Measurements from ENCODE around the gene RNF208.

Gene RNF208

GRCh38 chr9:137180491-137180890 lies 41.5 kb downstream of the RNF208 start:
- no peak for TF ChIP-seq CTCF (IDR thresholded peaks at IDR 0.05; ENCODE audit: low read depth, low read length, poor library complexity, severe bottlenecking)
- TF ChIP-seq EZH2phosphoT487 (IDR thresholded peaks at IDR 0.05; ENCODE audit: borderline replicate concordance, low read length): no peak
- H3K4me1 ChIP-seq (ENCODE audit: control insufficient read depth, low read length): no peaks in the 10 kb centered on the region
- H4K20me1 ChIP-seq (ENCODE audit: control insufficient read depth, insufficient read depth, low read depth, low read length): peaks cover 5% of the 10 kb centered on the region; the same call in 1 of the 2 replicates
- no peaks in the 10 kb centered on the region for H3K9me3 ChIP-seq (ENCODE audit: control insufficient read depth, insufficient read depth, low read length)
- H3K79me2 ChIP-seq (ENCODE audit: control insufficient read depth, low read length): peaks cover 6% of the 10 kb centered on the region
- H3K4me2 ChIP-seq (ENCODE audit: low read length): no peak overlapping the region
- peaks cover 7% of the 10 kb centered on the region for H3F3A ChIP-seq (ENCODE audit: control insufficient read depth, insufficient read depth)
- no peaks in the 10 kb centered on the region for H3K9me2 ChIP-seq (replicated peaks; ENCODE audit: control insufficient read depth, low read length)
- H3K27ac ChIP-seq (ENCODE audit: low read depth, low read length): no peak overlapping the region
- H3K36me3 ChIP-seq (ENCODE audit: control insufficient read depth, low read length): peaks cover 44% of the 10 kb centered on the region
- no peaks in the 10 kb centered on the region for H3K27me3 ChIP-seq (ENCODE audit: control insufficient read depth, low read length)
- H3K4me3 ChIP-seq (ENCODE audit: low read length): no peak overlapping the region

GRCh38 chr9:137179761-137180160 lies 42.3 kb downstream of the RNF208 start:
- Histone ChIP-seq H3K9me3 (ENCODE audit: control insufficient read depth, insufficient read depth, low read length) (no peaks in the 10 kb centered on the region), H3K36me3 (ENCODE audit: control insufficient read depth, low read length) (peaks cover 38% of the 10 kb centered on the region), H3K9me2 (replicated peaks; ENCODE audit: control insufficient read depth, low read length) (no peaks in the 10 kb centered on the region), H3F3A (ENCODE audit: control insufficient read depth, insufficient read depth) (peaks cover 7% of the 10 kb centered on the region), H3K4me1 (ENCODE audit: control insufficient read depth, low read length) (peaks cover 6% of the 10 kb centered on the region), H3K27me3 (ENCODE audit: control insufficient read depth, low read length) (no peaks in the 10 kb centered on the region), H3K4me2 (ENCODE audit: low read length) (no peak overlapping the region), H3K4me3 (ENCODE audit: low read length) (no peak overlapping the region), H3K79me2 (ENCODE audit: control insufficient read depth, low read length) (no peaks in the 10 kb centered on the region), H3K27ac (ENCODE audit: low read depth, low read length) (no peak overlapping the region), H4K20me1 (ENCODE audit: control insufficient read depth, insufficient read depth, low read depth, low read length) (peaks cover 5% of the 10 kb centered on the region; the same call in 1 of the 2 replicates)
- no peak for TF ChIP-seq CTCF (IDR thresholded peaks at IDR 0.05; ENCODE audit: low read depth, low read length, poor library complexity, severe bottlenecking)
- TF ChIP-seq EZH2phosphoT487 (IDR thresholded peaks at IDR 0.05; ENCODE audit: borderline replicate concordance, low read length): no peak

- peaks cover 38% of the 10 kb centered on the region for H3K36me3 ChIP-seq (ENCODE audit: control insufficient read depth, low read length)
- peaks cover 7% of the 10 kb centered on the region for H3F3A ChIP-seq (ENCODE audit: control insufficient read depth, insufficient read depth)
- TF ChIP-seq EZH2phosphoT487 (IDR thresholded peaks at IDR 0.05; ENCODE audit: borderline replicate concordance, low read length): no peak
- no peak for TF ChIP-seq CTCF (IDR thresholded peaks at IDR 0.05; ENCODE audit: low read depth, low read length, poor library complexity, severe bottlenecking)
- H4K20me1 ChIP-seq (ENCODE audit: control insufficient read depth, insufficient read depth, low read depth, low read length): peaks cover 5% of the 10 kb centered on the region; the same call in 1 of the 2 replicates
- no peaks in the 10 kb centered on the region for H3K9me3 ChIP-seq (ENCODE audit: control insufficient read depth, insufficient read depth, low read length)
- H3K9me2 ChIP-seq (replicated peaks; ENCODE audit: control insufficient read depth, low read length): no peaks in the 10 kb centered on the region
- H3K27ac ChIP-seq (ENCODE audit: low read depth, low read length): no peak overlapping the region
- H3K4me1 ChIP-seq (ENCODE audit: control insufficient read depth, low read length): peaks cover 12% of the 10 kb centered on the region
- H3K4me2 ChIP-seq (ENCODE audit: low read length): no peak overlapping the region
- no peaks in the 10 kb centered on the region for H3K79me2 ChIP-seq (ENCODE audit: control insufficient read depth, low read length)
- H3K27me3 ChIP-seq (ENCODE audit: control insufficient read depth, low read length): no peaks in the 10 kb centered on the region
- no peak overlapping the region for H3K4me3 ChIP-seq (ENCODE audit: low read length)
Observed at GRCh38 chr9:137178939-137179630, 43.0 kb downstream of the RNF208 start.

Data from DOHH2 (cell line).